GM19240 (cell line): ENCODE measurements around the gene INHBC.

Experiments
- DNase-seq: peaks from one replicate; pipeline ENCODE4 v3.0.0; 2011; ENCODE audit warnings: low spot score; ENCODE audit not compliant: insufficient read length

The INHBC gene

GRCh38 chr12:57454566-57455373, 20.2 kb downstream of the INHBC start, which contains the start of gene INHBE:
TSS of gene INHBE (plus strand) at chr12:57455307. CDS start at chr12:57455537, 230 bp downstream.
- DNase-seq, result no peak

- no peak for DNase-seq
Measured at GRCh38 chr12:57455374-57456144, 21.0 kb downstream of the INHBC start.

GRCh38 chr12:57456145-57456700, 21.6 kb downstream of the INHBC start:
- DNase-seq, result no peak

GRCh38 chr12:57456737-57457490, 22.3 kb downstream of the INHBC start:
- no peak for DNase-seq

GRCh38 chr12:57458665-57459054, 24.1 kb downstream of the INHBC start:
- DNase-seq, result no peak

- peak; percentile 75 for DNase-seq
Measured at GRCh38 chr12:57459055-57459749, 24.6 kb downstream of the INHBC start.

- DNase-seq, result no peak
Measured at GRCh38 chr12:57459750-57460467, 25.3 kb downstream of the INHBC start, which contains the start of gene GLI1. TSS of gene GLI1 (plus strand) at chr12:57459785. CDS start at chr12:57463692, 3,907 bp downstream.

GRCh38 chr12:57460468-57460784, 25.8 kb downstream of the INHBC start:
- DNase-seq, result no peak

- no peak for DNase-seq
Measured at GRCh38 chr12:57460841-57461275, 26.3 kb downstream of the INHBC start.

- DNase-seq, result no peak
Measured at GRCh38 chr12:57461276-57461916, 26.8 kb downstream of the INHBC start.

- no peak for DNase-seq
Measured at GRCh38 chr12:57461917-57462250, 27.3 kb downstream of the INHBC start.

GRCh38 chr12:57462251-57462911, 27.8 kb downstream of the INHBC start:
- peak; percentile 95 for DNase-seq

GRCh38 chr12:57462912-57463253, 28.3 kb downstream of the INHBC start:
- no peak for DNase-seq

GRCh38 chr12:57464569-57464968, 30.0 kb downstream of the INHBC start:
- no peak for DNase-seq

- DNase-seq, result no peak
Measured at GRCh38 chr12:57465030-57465746, 30.6 kb downstream of the INHBC start.

- no peak for DNase-seq
Measured at GRCh38 chr12:57465747-57466505, 31.3 kb downstream of the INHBC start.

- DNase-seq, result no peak
Measured at GRCh38 chr12:57467212-57467874, 32.8 kb downstream of the INHBC start.
